GM21515 (cell line): ENCODE results near the gene ZNF280B.
"Not testable (repeated sequence)": the region's sequence is repeated elsewhere in the genome, so short reads cannot be mapped to it uniquely, and the experiment has no call there.

Source experiments
- ATAC-seq: cut with Tn5 transposase; IDR thresholded peaks from one replicate; pipeline ENCODE4 v1.9.1; 2021; ENCODE audit not compliant: unreplicated experiment

The ZNF280B gene

GRCh38 chr22:22535662-22536061, 27.1 kb upstream of the ZNF280B start:
- no peak for ATAC-seq

DNA sequence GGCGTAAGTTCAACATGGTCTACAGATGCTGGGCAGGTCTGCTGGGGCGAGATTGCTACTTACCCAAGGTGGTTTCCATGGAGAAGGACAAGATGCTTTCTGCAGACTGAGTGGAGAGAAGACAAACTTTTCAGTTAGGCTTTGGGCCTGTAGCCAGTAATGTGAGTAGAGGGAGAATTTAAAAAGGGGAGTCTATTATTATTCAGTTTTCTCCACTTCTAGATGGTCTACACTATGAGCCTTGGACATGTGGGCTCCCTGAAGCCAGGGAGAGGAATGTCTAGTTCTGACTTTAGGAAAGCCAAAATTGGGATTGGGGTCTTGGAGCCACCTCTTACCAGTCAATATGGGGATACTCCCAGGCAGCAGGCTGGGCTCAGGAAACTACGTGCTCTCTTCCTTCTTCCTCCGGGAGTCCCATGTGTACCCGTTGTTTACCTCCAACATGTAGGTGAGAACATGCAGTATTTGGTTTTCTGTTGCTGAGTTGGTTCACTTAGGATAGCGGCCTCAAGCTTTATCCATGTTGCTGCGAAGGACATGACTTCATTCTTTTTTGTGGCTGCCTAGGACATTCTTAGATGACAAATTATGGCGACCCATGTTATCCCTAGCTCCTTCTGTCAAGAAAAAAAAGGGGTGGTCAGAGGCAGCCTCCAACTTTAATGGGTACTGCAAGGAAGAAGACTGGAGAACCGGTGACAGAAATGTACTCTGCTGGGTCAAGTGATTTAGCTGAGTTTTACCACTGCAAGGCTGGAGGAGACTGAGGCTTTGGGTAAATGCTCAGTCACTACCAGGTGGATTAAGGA, 26.3 kb upstream of the ZNF280B start:
- ATAC-seq: no peak

GRCh38 chr22:22533863-22534262, 25.3 kb upstream of the ZNF280B start:
- ATAC-seq: no peak

DNA sequence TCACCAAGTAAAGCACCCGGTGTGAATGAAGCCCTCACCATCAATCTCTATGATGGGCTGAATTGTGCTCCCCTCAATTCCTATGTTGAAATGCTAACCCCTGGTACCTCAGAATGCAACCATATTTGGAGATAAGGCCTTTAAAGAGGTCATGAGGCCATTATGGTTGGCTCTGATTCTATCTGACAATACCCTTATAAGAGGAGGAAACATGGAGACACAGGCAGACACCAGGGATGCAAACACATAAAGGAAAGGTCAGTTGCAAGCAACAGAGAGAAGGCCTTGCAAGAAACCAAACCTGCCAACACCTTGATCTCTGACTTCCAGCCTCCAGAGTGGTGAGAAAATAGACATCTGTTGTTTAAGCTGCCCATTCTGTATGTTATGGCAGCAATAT, 24.9 kb upstream of the ZNF280B start:
- ATAC-seq: no peak

DNA sequence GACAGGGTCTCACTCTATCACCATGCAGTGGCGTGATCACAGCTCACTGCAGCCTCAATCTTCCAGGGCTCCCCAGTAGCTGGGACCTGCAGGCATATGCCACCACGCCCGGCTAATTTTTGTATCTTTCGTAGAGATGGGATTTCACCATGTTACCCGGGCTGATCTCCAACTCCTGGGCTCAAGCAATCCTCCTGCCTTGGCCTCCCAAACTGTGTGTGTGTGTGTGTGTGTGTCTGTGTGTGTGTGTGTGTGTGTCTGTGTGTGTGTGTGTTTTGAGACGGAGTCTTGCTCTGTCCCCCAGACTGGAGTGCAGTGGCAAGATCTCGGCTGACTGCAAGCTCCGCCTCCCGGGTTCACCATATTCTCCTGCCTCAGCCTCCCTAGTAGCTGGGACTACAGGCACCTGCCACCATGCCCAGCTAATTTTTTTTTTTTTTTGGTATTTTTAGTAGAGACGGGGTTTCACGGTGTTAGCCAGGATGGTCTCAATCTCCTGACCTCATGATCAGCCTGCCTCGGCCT, 24.1 kb upstream of the ZNF280B start:
- ATAC-seq: not testable (repeated sequence)

DNA sequence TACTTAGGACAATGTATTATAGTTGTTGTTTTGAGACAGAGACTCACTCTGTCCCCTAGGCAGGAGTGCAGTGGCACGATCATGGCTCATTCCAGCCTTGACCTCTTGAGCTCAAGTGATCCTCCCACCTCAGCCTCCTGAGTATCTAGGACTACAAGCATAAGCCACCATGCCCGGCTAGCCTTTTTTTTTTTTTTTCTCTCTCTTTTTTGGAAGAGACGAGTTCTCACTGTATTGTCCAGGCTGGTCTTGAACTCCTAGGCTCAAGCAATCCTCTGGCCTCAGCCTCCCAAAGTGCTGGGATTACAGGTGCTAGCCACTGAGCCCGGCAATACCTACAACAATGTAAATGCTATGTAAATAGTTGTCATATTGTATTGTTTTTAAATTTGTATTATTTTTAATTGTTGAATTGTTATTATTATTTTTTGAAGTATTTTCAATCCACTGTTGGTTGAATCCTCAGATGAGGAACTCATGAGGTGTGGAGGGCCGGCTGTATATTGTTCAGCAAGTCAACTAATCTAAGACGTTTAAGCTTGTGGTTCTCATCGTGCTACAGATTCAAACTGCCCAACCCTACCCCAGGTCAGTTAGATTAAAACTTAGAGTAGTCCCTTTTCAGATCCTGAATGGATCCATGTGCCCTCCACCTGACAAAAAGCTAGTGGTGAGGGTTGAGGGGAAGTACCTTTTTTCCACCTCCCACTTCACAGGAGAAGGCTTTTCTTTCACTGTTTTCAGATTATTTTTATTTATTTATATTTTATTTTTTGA, 23.4 kb upstream of the ZNF280B start:
- ATAC-seq: no peak

DNA sequence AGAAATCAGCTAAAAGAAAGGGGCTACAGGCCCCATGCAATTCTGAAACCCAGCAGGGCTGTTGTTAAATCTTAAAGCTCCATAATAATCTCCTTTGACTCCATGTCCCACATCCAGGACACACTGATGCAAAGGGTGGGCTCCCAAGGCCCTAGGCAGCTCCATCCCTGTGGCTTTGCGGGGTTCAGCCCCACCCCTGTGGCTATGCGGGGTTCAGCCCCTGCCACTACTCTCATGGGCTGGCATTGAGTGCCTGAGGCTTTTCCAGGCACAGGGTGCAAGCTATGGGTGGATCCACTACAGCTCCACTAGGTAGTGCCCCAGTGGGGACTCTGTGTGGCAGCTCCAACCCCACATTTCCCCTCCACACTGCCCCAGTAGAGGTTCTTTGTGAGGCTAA, 20.2 kb upstream of the ZNF280B start:
- no peak for ATAC-seq

- no peak for ATAC-seq
Measured at GRCh38 chr22:22527312-22527711, 18.8 kb upstream of the ZNF280B start.

GRCh38 chr22:22526125-22526912, 17.8 kb upstream of the ZNF280B start:
- no peak for ATAC-seq

DNA sequence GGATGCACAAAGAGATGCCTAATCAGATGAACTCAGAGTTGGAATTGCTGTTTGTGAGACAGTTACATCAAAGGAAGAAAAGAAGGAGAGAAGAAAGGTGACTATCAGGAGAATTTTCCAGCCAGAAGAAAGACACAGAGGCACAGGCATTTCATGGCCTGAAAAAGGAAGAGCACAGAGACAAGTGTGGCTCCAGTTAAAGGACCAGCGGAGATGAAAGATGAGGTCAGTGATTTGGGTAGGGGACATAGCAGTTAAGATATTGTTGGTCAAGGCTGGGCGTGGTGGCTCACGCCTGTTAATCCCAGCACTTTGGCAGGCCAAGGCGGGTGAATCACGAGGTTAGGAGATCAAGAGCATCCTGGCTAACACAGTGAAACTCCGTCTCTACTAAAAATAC, 15.0 kb upstream of the ZNF280B start:
- ATAC-seq: no peak

DNA sequence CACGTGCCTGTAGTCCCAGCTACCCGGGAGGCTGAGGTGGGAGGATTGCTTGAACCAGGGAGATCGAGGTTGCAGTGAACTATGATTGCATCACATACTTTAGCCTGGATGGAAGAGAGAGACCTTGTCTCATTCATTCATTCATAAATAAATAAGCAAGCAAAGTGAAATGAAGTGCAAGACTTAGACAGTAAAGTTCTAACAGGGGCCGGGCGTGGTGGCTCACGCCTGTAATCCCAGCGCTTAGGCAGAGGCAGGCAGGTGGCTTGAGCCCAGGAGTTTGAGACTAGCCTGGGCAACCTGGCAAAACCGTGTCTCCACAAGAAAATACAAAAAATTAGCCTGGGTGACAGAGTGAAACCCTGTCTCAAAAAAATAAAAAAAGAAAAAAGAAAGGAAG, 13.1 kb upstream of the ZNF280B start:
- ATAC-seq: no peak

DNA sequence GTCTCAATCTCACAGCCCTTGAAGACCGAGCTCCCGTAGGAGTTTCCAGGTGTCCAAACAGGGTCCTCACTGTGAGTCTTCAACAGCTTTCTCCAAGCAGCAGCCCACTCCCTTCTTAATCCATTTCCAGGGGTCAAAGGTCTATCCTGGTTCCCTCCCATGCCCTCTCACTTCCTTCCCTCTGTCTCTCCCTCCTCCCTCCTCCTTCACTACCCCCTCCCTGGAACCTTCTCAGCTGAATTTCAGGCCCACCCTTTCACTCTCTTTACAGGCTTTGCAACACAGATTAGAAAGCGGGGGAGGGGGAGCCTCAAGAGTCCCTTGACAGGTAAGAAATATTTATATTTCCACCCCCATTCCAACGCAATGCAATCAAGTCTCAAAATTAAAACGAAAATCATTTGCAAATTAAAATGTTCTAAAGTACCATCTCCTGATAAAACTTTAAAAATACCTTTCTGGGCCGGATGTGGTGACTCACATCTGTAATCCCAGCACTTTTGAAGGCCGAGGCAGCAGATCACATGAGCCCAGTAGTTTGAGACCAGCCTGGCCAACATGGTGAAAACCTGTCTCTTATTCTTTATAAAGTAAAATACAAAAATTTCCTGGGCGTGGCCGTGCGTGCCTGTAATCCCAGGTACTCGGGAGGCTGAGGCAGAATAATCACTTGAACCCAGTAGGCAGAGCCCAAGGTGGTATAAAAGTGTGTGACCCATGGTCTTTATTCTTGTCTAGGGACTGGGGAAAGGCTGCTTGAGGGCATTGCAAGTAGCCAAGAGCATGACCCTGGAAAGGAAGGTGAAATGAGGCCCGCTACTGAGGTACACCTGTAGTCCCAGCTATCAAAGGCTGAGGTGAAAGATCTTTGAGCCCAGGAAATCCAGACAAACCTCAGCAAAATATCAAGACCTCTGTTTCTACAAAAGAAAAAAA, 12.4 kb upstream of the ZNF280B start:
- no peak for ATAC-seq

GRCh38 chr22:22520020-22520656, 11.6 kb upstream of the ZNF280B start, which contains the start of gene ZNF280A:
Gene ZNF280A, minus strand, starts transcription at chr22:22520270. Its CDS starts 4,640 bp downstream, at chr22:22515630.
- no peak for ATAC-seq

DNA sequence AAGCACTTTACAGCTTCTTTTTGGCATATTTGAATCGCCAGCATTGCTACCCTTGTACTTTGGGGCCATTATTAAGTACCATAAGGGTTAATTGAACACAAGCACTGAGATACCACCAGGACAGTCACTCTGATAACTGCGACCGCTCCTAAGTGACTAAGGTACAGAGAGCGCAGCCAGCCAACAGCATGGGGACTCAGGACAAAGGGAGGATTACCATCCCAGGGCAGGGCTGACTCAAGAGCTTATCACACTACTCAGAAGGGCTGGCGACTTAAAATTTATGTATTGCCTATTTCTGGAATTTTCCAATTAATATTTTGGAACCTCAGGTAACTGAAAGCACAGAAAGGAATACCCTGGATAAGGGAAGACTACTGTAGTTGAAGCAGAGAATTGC, 11.0 kb upstream of the ZNF280B start:
- ATAC-seq: no peak

DNA sequence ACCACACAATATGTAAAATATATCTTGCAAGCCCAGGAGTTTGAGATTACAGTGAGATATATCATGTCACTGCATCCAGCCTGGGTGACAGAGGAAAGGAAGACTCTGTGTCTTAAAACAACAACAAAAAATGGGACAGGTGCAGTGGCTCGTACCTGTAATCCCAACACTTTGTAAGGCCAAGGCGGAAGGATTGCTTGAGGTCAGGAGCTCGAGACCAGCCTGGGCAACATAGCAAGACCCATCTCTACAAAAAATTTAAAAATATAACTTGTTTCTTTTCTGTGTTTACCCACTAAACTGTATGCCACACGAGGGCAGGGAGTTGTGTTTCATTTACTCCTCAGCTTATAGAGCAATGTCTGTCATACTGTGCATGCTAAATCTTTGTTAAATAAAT, 8.4 kb upstream of the ZNF280B start:
- no peak for ATAC-seq

- ATAC-seq: no peak
Measured at GRCh38 chr22:22515890-22516289, 7.3 kb upstream of the ZNF280B start.

GRCh38 chr22:22514431-22514830, 5.9 kb upstream of the ZNF280B start:
- ATAC-seq: not testable (repeated sequence)

DNA sequence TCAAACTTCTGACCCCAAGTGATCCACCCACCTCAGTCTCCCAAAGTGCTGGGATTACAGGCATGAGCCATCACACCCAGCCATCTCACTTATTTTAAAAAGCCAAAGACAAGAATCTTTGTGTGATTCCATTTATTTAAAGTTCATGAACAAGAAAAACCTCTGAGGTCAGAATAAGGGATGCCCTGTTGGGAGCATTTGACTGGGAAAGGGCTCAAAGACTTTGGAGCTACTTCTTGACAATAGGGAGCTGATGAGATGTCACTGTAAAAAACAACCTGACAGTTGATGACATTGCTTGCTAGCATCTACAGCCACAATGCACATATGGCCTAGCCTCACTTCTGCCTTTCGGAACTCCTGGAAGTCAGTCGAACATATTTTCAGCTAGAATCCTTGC, 5.1 kb upstream of the ZNF280B start:
- ATAC-seq: no peak

- ATAC-seq: no peak
Measured at GRCh38 chr22:22512951-22513350, 4.4 kb upstream of the ZNF280B start.

DNA sequence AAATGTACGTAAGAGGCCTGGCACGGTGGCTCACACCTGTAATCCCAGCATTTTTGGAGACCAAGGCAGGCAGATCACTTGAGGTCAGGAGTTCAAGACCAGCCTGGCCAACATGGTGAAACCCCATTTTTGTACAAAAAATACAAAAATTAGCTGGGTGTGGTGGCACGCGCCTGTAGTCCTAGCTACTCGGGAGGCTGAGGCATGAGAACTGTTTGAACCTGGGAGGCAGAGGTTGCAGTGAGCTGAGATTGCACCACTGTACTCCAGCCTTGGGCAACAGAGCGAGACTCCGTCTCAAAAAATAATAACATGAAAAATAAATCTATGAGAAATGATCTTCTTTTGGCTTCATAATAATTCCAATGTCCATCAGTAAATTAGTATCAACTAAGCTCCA, 2.3 kb upstream of the ZNF280B start:
- not testable (repeated sequence) for ATAC-seq
